Tibial nerve (tissue), 3 donors: ENCODE measurements around the gene TBX1.

Experiments used
- CTCF ChIP-seq, 5 experiments: fragments of 200-600 bp in 3 of 5; fragments of 450-650 bp in 2 of 5; sonication (generic) in 3 of 5; IDR thresholded peaks; one replicate each; pipeline ENCODE4 v1.5.1; 2016 to 2019; ENCODE audit warnings: antibody characterized with exemption in 5 of 5, mild to moderate bottlenecking in 3 of 5, moderate library complexity in 2 of 5
- POLR2A ChIP-seq, 2 donors: fragments of 450-650 bp; IDR thresholded peaks; one replicate each; pipeline ENCODE4 v1.6.1; 2017; ENCODE audit warnings: antibody characterized with exemption in 2 of 2, mild to moderate bottlenecking in 2 of 2, moderate library complexity in 2 of 2

- TF ChIP-seq CTCF (IDR thresholded peaks at IDR 0.05) (no peak), POLR2A (IDR thresholded peaks at IDR 0.05) (no peak)
These were observed 35.0 kb downstream of the TBX1 start for GRCh38 chr22:19795617-19796008.
